HL-60 (cell line): ENCODE results near the gene KLF3.

Experiments used
- GABPA ChIP-seq: IDR thresholded peaks from 2 replicates; pipeline ENCODE4 v1.6.1; 2012; ENCODE audit warnings: low read depth
- POLR2AphosphoS5 ChIP-seq: IDR thresholded peaks from 2 replicates; pipeline ENCODE4 v1.6.1; 2012; ENCODE audit warnings: low read depth
- REST ChIP-seq: IDR thresholded peaks from 2 replicates; pipeline ENCODE4 v1.6.1; 2012; ENCODE audit warnings: low read depth; ENCODE audit not compliant: insufficient replicate concordance
- SPI1 ChIP-seq: IDR thresholded peaks from 2 replicates; pipeline ENCODE4 v1.6.1; 2012; ENCODE audit warnings: low read depth, mild to moderate bottlenecking, borderline replicate concordance
- TF ChIP-seq, protein P1 (sequence below): IDR thresholded peaks from one replicate; pipeline ENCODE4 v1.5.1; 2011; ENCODE audit warnings: low read length, control low read depth, inconsistent platforms; ENCODE audit not compliant: insufficient read depth

- TF ChIP-seq, protein P1, sequence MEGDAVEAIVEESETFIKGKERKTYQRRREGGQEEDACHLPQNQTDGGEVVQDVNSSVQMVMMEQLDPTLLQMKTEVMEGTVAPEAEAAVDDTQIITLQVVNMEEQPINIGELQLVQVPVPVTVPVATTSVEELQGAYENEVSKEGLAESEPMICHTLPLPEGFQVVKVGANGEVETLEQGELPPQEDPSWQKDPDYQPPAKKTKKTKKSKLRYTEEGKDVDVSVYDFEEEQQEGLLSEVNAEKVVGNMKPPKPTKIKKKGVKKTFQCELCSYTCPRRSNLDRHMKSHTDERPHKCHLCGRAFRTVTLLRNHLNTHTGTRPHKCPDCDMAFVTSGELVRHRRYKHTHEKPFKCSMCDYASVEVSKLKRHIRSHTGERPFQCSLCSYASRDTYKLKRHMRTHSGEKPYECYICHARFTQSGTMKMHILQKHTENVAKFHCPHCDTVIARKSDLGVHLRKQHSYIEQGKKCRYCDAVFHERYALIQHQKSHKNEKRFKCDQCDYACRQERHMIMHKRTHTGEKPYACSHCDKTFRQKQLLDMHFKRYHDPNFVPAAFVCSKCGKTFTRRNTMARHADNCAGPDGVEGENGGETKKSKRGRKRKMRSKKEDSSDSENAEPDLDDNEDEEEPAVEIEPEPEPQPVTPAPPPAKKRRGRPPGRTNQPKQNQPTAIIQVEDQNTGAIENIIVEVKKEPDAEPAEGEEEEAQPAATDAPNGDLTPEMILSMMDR: no peak
- no peak for TF ChIP-seq REST
- no peak for TF ChIP-seq POLR2AphosphoS5
- no peak for TF ChIP-seq SPI1
- no peak for TF ChIP-seq GABPA
Measured at GRCh38 chr4:38669208-38669607, 5.2 kb downstream of the KLF3 start.
